HG02973 (cell line): ENCODE data around the gene RPLP2.

ENCODE experiments used
- ATAC-seq: cut with Tn5 transposase; IDR thresholded peaks from one replicate; pipeline ENCODE4 v1.9.1; 2021; ENCODE audit warnings: moderate library complexity; ENCODE audit not compliant: unreplicated experiment

RPLP2 gene

DNA sequence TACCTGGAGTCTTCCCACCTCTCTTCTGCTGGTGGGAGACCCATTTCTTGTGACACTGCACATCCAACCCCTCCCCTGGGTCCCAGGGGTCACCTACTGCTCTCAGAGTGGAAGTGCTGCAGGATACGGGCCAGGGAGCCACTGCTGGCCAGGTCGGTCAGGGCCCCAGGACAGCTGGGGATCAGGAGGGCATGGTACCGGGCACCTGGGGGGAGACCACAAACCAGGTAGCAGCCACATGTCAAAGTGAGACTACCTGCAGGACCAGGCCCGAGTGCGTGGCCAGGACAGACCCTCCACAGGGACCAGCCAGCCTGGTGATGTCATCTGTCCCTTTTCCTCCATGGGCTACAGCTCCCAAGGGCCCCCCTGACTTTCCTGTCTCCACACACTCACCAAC, 36.3 kb upstream of the RPLP2 start:
- no peak for ATAC-seq

- ATAC-seq = no peak
Observed at GRCh38 chr11:773830-774229, 35.9 kb upstream of the RPLP2 start.

- no peak for ATAC-seq
Observed at GRCh38 chr11:774873-775592, 34.7 kb upstream of the RPLP2 start.

DNA sequence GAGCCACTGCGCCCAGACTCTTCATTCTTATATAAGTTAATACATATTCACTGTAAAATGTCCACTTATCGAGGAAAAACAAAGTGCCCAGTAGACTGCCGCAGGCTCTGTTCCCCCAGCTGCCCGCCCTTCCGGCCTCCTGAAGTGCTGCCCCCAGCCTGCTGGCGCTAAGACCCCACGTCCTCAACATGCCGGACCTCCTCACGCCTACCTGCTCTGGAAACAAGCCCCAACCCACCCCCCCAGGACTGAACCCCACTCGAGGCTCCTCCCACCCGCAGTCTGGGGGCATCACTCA, 33.6 kb upstream of the RPLP2 start:
- ATAC-seq = no peak

DNA sequence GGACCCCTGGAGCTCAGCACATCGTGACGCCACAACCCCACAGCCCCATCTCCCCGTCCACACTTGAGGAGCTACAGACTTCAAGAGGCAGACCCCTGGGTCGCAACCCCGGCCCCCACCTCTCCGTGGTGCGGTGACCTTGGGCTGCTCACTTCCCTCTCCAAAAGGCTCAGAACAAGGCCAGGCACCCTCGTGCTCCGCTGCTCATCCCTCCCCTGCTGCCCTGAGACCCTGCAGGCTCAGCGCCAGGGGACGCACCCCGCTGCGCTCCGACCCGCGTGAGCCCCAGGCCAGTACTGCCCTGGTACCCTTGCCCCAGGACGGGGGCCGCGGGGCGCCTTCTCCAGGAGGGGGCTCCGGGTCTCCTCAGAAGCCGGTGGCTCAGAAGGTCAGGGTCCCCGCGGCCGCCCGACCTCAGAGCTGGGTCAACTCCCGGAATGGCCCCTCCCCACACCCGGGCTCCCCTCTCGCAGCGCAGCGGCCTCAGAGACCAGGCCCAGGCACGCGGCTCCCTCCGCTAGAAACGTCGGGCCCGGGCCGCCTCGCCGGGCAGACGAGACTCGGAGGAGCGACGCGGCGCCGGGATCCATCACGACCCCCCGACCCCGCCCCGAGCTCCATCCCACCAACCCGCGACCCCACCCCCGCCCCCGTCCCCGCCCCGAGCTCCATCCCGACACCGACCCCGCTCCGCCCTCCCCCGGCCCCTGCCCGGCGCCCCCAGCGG, 33.0 kb upstream of the RPLP2 start:
- peak; percentile 18 for ATAC-seq

DNA sequence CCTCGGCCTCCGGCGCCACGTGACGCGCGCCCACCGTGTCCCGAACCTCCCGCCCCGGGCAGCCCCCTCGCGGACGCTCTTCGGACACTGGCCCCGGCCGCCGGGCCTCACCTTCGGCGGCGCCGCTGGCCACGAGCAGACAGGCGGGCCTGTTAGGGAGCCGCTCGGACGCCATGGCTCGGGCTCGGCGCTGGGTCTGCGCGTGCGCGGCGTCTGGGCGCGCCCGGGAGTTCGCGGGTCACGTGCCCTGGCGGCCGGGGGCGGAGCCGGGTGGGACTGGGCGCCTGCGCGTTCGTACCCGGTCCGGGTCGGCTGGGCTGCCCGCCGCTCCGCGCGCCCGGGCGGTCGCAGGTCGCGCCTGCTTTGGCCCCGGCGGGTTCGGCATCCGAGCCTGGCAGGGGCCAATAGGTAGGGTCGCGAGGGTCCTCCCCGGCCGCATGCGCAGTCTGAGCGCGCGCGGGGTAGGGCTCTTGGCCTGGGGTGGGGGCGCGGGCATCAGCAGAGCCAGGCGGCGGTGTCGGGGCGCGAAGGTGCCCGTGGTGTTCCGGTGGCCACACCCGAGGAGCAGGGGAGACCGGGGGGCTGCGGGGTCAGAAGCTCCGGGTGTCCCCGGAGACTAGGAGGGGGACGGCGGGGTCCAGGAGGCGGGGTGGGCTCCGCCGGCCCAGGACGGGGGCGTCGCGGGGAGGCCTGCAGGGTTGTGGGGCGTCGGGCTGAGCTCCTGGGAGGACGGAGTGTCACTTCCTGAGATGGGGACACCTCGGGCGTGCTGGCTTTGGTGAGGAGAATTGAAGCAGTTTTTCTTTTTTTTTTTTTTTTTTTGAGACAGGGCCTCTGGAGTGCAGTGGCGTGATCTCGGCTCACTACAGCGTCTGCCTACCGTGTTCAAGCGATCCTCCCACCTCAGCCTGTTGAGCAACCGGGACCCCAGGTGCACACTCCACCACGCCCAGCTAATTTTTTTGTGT, 32.2 kb upstream of the RPLP2 start, which contains the start of gene GATD1:
TSS of gene GATD1 (minus strand) at position 200 of the 968 bp plus-strand sequence. CDS start at position 175, 25 bp downstream.
- ATAC-seq = peak; percentile 62

DNA sequence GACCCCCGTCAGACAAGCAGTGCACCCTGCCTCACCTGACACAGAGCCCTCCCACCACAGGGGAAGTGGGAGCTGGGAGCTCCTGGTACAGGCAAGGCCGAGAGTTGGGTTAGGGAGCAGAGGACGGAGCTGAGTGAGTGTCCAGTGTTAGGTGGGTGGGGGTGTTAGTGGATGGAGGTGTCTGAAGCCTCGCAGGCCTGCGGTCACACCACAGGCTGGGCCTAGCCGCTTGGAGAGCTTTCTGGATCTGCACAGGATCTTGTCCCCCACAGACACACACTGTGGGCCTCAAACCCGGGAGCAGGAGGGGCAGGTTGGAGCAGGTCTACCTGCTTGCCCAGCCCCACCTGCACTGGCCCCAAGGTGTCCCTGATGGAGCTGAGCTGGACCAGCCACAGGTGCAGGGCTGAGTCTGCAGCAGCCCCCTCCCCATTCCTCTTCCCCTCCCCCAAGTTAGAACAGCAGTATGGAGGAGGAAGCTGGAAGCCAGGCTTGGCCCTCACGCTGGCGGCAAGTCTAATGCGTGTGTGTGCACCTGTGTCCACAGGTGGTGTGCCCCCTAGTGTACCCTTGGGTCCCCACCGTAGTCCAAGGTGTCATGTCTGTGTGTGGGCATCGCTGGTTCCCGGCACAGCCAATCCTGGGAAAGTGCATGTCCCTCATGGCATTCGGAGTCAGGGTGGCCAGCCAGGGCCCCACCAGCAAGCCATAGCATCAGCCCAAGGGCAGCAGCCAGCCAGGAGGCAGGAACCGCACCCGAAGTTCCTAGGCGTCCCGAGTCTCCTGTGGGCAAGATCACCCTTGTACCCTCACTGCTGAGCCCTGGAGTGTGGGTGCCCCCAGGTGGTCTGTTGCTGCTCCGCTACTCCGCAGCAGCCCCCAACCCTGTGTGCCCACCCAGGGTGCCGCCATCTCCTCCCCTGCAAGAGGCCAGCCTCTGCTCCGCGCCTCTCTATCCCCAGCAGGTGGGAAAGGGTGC, 30.5 kb upstream of the RPLP2 start:
- ATAC-seq = no peak

GRCh38 chr11:779955-780532, 29.7 kb upstream of the RPLP2 start:
- no peak for ATAC-seq

- ATAC-seq = no peak
Observed at GRCh38 chr11:782264-783174, 27.2 kb upstream of the RPLP2 start.

- no peak for ATAC-seq
Observed at GRCh38 chr11:783581-784015, 26.2 kb upstream of the RPLP2 start.

DNA sequence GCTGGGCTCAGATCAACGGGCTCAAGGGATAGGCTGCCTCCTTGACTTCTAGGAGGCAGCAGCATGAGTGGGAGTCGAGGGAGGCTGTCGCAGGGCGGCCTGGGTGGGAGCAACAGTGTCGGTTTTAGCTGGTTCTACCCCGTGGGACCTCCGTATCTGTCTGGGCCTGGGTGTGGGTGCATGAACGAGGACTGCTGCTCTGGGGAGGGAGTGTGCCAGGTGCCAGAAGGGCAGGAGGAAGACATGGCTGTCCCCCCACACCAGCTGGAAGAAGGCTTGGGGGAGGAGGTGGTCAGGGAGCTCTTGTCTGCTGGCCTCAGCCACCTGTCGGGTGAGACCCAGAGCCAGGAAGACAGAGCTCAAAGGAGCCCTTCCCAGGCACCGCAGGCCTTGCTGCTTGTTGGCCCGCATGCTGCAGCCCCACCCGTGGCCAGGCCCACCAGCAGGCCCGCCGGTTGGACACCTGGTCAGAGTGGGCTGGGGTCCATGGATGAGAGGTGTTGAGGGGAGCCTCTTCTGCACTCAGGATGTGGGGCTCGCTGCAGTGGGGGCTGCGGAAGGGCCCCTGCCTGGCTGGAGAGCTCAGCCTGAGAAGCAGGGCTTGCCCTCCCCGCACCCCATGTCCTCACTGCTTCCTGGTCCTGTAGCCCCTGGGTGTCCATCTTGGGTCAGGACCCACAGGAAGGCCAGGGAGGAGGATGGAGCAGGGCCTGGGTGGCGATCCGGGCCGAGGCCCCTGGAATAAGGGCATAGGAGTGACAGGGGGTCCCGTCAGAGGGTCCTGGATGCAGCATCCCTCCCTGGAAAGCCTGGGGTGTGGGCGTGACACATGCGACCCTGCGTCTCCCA, 23.3 kb upstream of the RPLP2 start:
- no peak for ATAC-seq

DNA sequence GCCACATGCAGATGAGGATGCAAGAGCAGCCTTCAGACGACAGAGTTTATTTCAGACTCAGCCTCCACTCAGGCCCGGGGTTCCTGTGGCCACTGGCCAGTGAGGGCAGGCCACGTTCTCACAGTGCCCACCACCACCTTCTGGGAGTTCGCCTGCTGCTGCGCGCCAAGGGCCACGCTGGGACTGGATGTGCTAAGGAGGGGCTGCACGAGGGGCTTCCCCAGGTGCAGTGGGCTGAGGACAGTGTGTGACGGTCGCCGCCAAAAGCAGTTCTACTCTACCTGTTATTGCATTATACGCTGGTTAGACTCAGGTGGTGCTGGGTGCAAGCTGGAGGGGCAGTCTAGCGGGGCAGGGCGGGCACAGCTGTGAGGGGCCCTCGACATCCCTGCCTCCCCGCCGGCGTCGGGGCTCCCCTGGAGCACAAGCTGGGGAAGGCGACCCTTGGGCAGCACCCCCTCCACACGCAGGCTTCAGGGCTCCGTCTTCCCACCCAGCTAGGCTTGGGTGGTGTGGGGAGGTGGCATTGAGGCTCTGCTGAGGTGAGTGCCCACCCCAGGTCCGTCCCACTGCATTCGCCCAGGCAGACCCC, 22.6 kb upstream of the RPLP2 start:
- no peak for ATAC-seq

- ATAC-seq = no peak
Observed at GRCh38 chr11:788009-788640, 21.6 kb upstream of the RPLP2 start.

DNA sequence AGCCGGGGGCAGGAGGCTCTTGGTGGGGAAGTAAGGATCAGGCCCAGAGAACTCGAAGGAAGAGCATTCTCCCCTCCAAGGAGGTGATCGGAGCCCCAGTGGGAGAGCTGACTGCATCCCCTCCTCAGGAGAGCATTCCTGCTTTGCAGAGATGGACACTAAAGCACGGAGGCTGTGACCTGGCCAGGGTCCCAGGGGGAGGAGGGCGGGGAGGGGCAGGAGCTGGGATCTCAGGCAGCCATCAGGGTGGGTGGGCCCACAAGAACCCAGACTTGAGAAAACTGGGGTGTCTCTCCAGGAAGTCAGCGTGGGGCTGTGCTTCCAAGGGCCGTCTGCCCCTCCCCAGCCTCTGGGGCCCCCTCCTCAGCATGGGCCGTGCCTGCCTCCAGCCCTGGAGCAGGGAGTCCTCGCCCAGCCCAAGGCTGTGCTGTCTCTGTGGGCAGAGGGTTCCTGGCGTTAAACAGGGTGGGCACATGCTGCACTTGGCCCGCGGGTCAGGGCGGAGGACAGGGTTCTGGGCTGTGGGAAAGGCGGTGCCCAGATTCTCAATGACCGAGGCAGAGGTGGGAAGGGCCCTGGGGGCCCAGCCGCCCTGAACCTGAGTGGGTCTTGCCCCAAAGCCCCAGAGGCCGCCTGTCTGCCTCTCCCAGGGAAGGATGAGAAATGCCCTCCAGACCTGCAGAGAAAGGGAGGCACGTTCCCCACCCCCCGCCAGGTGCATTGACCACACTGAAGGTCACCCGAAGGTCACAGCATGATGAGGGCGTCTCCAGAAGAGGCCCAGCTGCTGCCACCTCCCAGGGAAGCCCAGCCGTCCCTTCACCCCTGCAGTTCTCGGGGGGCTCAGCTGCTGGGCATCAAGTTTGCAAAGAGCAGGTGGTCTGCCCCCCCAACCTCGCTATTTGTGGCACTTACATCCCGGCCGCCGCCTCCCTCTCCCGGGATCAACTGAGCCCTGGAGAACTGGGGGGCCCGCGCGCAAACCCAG, 20.5 kb upstream of the RPLP2 start:
- no peak for ATAC-seq

- ATAC-seq = no peak
Observed at GRCh38 chr11:789943-790342, 19.8 kb upstream of the RPLP2 start, which contains the start of gene CEND1. Gene CEND1 (minus strand): TSS chr11:790090. CDS start chr11:788576, 1,514 bp downstream.
